IPS-20b (cell line): Measurements from ENCODE around the gene NPW.

Experiments used
- H3K27ac ChIP-seq: one replicate; pipeline ENCODE4 v1.5.1; 2013; ENCODE audit warnings: low read length
- H3K27me3 ChIP-seq: 2 replicates; pipeline ENCODE4 v1.6.1; 2013; ENCODE audit warnings: mild to moderate bottlenecking, low read length, inconsistent platforms; ENCODE audit not compliant: insufficient read depth
- H3K36me3 ChIP-seq: 2 replicates; pipeline ENCODE4 v1.6.1; 2013; ENCODE audit warnings: low read depth, mild to moderate bottlenecking, inconsistent platforms, low read length, moderate library complexity; ENCODE audit not compliant: insufficient read depth
- H3K4me1 ChIP-seq: 2 replicates; pipeline ENCODE4 v1.6.1; 2013; ENCODE audit warnings: mild to moderate bottlenecking, control low read depth, inconsistent platforms, low read length, moderate library complexity; ENCODE audit not compliant: insufficient read depth
- H3K4me3 ChIP-seq: 2 replicates; pipeline ENCODE4 v1.5.1; 2013; ENCODE audit warnings: mild to moderate bottlenecking, low read length, inconsistent platforms
- H3K9ac ChIP-seq: 2 replicates; pipeline ENCODE4 v1.6.1; 2013; ENCODE audit warnings: low read depth, mild to moderate bottlenecking, inconsistent platforms, low read length, moderate library complexity
- H3K9me3 ChIP-seq: 2 replicates; pipeline ENCODE4 v1.6.1; 2013; ENCODE audit warnings: mild to moderate bottlenecking, low read depth, low read length, inconsistent platforms; ENCODE audit not compliant: insufficient read depth

The NPW gene

GRCh38 chr16:2037115-2037514, 17.5 kb downstream of the NPW start:
- Histone ChIP-seq H3K27me3 (no peaks in the 10 kb centered on the region), H3K27ac (no peak overlapping the region), H3K4me1 (no peaks in the 10 kb centered on the region), H3K4me3 (no peak overlapping the region), H3K36me3 (no peaks in the 10 kb centered on the region), H3K9me3 (no peaks in the 10 kb centered on the region), H3K9ac (no peak overlapping the region)

GRCh38 chr16:2037647-2038381, 18.2 kb downstream of the NPW start:
- Histone ChIP-seq H3K9ac (no peak overlapping the region), H3K4me3 (no peak overlapping the region), H3K36me3 (no peaks in the 10 kb centered on the region), H3K9me3 (no peaks in the 10 kb centered on the region), H3K27ac (no peak overlapping the region), H3K4me1 (no peaks in the 10 kb centered on the region), H3K27me3 (no peaks in the 10 kb centered on the region)

GRCh38 chr16:2038382-2039231, 19.0 kb downstream of the NPW start:
- Histone ChIP-seq H3K27ac (no peak overlapping the region), H3K27me3 (no peaks in the 10 kb centered on the region), H3K9me3 (no peaks in the 10 kb centered on the region), H3K4me3 (no peak overlapping the region), H3K4me1 (no peaks in the 10 kb centered on the region), H3K36me3 (peaks cover 4% of the 10 kb centered on the region; the same call in 1 of the 2 replicates), H3K9ac (no peak overlapping the region)

GRCh38 chr16:2039274-2040031, 19.9 kb downstream of the NPW start:
- H3K27me3 ChIP-seq: no peaks in the 10 kb centered on the region
- no peak overlapping the region for H3K9ac ChIP-seq
- no peaks in the 10 kb centered on the region for H3K4me1 ChIP-seq
- no peak overlapping the region for H3K27ac ChIP-seq
- H3K4me3 ChIP-seq: no peak overlapping the region
- H3K9me3 ChIP-seq: no peaks in the 10 kb centered on the region
- peaks cover 7% of the 10 kb centered on the region; the same call in 1 of the 2 replicates for H3K36me3 ChIP-seq

GRCh38 chr16:2040041-2040786, 20.6 kb downstream of the NPW start:
- H3K27ac ChIP-seq: no peak overlapping the region
- no peaks in the 10 kb centered on the region for H3K27me3 ChIP-seq
- peaks cover 7% of the 10 kb centered on the region; the same call in 1 of the 2 replicates for H3K36me3 ChIP-seq
- no peak overlapping the region for H3K9ac ChIP-seq
- H3K9me3 ChIP-seq: no peaks in the 10 kb centered on the region
- H3K4me3 ChIP-seq: no peak overlapping the region
- no peaks in the 10 kb centered on the region for H3K4me1 ChIP-seq

- Histone ChIP-seq H3K27me3 (no peaks in the 10 kb centered on the region), H3K27ac (no peak overlapping the region), H3K4me1 (no peaks in the 10 kb centered on the region), H3K9ac (no peak overlapping the region), H3K4me3 (no peak overlapping the region), H3K9me3 (no peaks in the 10 kb centered on the region), H3K36me3 (peaks cover 7% of the 10 kb centered on the region; the same call in 1 of the 2 replicates)
Measured at GRCh38 chr16:2040787-2041522, 21.4 kb downstream of the NPW start.

GRCh38 chr16:2042171-2042985, 22.8 kb downstream of the NPW start:
- no peak overlapping the region for H3K27ac ChIP-seq
- H3K9me3 ChIP-seq: no peaks in the 10 kb centered on the region
- peaks cover 7% of the 10 kb centered on the region; the same call in 1 of the 2 replicates for H3K36me3 ChIP-seq
- H3K9ac ChIP-seq: no peak overlapping the region
- no peaks in the 10 kb centered on the region for H3K4me1 ChIP-seq
- H3K27me3 ChIP-seq: no peaks in the 10 kb centered on the region
- H3K4me3 ChIP-seq: no peak overlapping the region

- no peak overlapping the region for H3K27ac ChIP-seq
- no peaks in the 10 kb centered on the region for H3K4me1 ChIP-seq
- no peaks in the 10 kb centered on the region for H3K9me3 ChIP-seq
- no peak overlapping the region for H3K9ac ChIP-seq
- H3K36me3 ChIP-seq: peaks cover 7% of the 10 kb centered on the region; the same call in 1 of the 2 replicates
- H3K4me3 ChIP-seq: no peak overlapping the region
- H3K27me3 ChIP-seq: no peaks in the 10 kb centered on the region
Measured at GRCh38 chr16:2042986-2043666, 23.5 kb downstream of the NPW start.

GRCh38 chr16:2043667-2044451, 24.3 kb downstream of the NPW start:
- peaks cover 7% of the 10 kb centered on the region; the same call in 1 of the 2 replicates for H3K36me3 ChIP-seq
- H3K9ac ChIP-seq: no peak overlapping the region
- H3K4me3 ChIP-seq: no peak overlapping the region
- peaks cover 4% of the 10 kb centered on the region; the same call in 1 of the 2 replicates for H3K4me1 ChIP-seq
- H3K9me3 ChIP-seq: no peaks in the 10 kb centered on the region
- H3K27ac ChIP-seq: no peak overlapping the region
- no peaks in the 10 kb centered on the region for H3K27me3 ChIP-seq
